Spleen (tissue), 7 donors: ENCODE data around the gene ARL14EP.

Experiments used
- CTCF ChIP-seq, 11 experiments: fragments of 200-600 bp in 7 of 11; fragments of 450-650 bp in 4 of 11; sonication (generic) in 4 of 11; IDR thresholded peaks in 8 of 11; conservative IDR thresholded peaks in 3 of 11; 1 replicate in 7 of 11; 2 replicates in 4 of 11; pipeline versions ENCODE4 v1.4.0 to v1.8.0; 2016 to 2021; ENCODE audit warnings: antibody characterized with exemption in 11 of 11, inconsistent platforms in 4 of 11, mild to moderate bottlenecking in 1 of 11
- POLR2A ChIP-seq, 3 donors: fragments of 450-650 bp; IDR thresholded peaks; one replicate each; pipeline ENCODE4 v1.5.1; 2017; ENCODE audit warnings: antibody characterized with exemption in 3 of 3, mild to moderate bottlenecking in 1 of 3
- donor health status: DM: no; HTN: no; CAD: no; lungs with moderate emphysema.
- donor health status: DM: no; HTN: no; CAD: no.
- donor health status: DM: no; HTN: no; CAD: no.

GRCh38 chr11:30345644-30346043, 22.7 kb downstream of the ARL14EP start:
- TF ChIP-seq CTCF (IDR thresholded peaks at IDR 0.05 in 8 of 11, conservative IDR thresholded peaks at IDR 0.05 in 3 of 11) (no peak), POLR2A (IDR thresholded peaks at IDR 0.05) (no peak)
